Right cardiac atrium (tissue), 5 donors: ENCODE data around the gene FBXL16. TPM values are rescaled to one million over a fixed set of nuclear protein-coding genes. Genes with fewer than 3 reads are reported as not detected.

Source experiments
- ATAC-seq, 2 donors: fragments of 200-7000 bp; cut with Tn5 transposase; one replicate each; pipeline versions ENCODE4 v1.8.0 to v1.9.1; 2020; ENCODE audit warnings: moderate library complexity in 2 of 2, mild to moderate bottlenecking in 1 of 2
- DNase-seq, 3 donors: peaks; one replicate each; pipeline ENCODE4 v3.0.0-alpha.2; 2020
- H3K27ac ChIP-seq: one replicate; pipeline ENCODE4 v1.5.1; 2013; ENCODE audit warnings: mild to moderate bottlenecking, low read length, control low read depth, moderate library complexity
- H3K27me3 ChIP-seq: one replicate; pipeline ENCODE4 v1.6.1; 2013; ENCODE audit not compliant: control insufficient read depth, insufficient read depth
- H3K4me1 ChIP-seq: one replicate; pipeline ENCODE4 v1.6.1; 2013; ENCODE audit warnings: low read length; ENCODE audit not compliant: control insufficient read depth, insufficient read depth
- H3K4me3 ChIP-seq: one replicate; pipeline ENCODE4 v1.5.1; 2013; ENCODE audit warnings: low read length, control low read depth
- H3K9me3 ChIP-seq: one replicate; pipeline ENCODE4 v1.6.1; 2013; ENCODE audit warnings: low read length; ENCODE audit not compliant: control insufficient read depth
- WGBS: extraction: QIAGEN DNeasy Blood & Tissue Kit; methylation state at CpG from one replicate; pipeline ENCODE4 v1.1.7; 2013; 5-methylcytosine and 5-hydroxymethylcytosine counted together
- intact Hi-C, 4 donors: fragments of 100-400 bp; cut with DNase I; formaldehyde crosslinking; loops; one replicate each; pipeline versions ENCODE4 v1.11.0 to v1.14.0; 2022 to 2023
- polyA plus RNA-seq: library from polyadenylated mRNA; stranded (reverse); fragments of 200-250 nt; gene quantifications from one replicate; pipeline ENCODE4 v1.2.3, GENCODE V29; 2013
- total RNA-seq, 4 donors: library from RNA; stranded (reverse); fragmentation: NEBNext Ultra II Directional; extraction: Animal tissue kit (Norgen Biotek cat#: 25700); gene quantifications; one replicate each; pipeline ENCODE4 v1.2.1, GENCODE V29; 2021
- donor health status: healthy with polysubstance abuse.
- donor health status: DM: no; HTN: yes; CAD: no.
- donor health status: DM: no; HTN: no; CAD: no.
- donor health status: DM: no; HTN: yes; CAD: no; lungs with severe emphysema.
- donor health status: DM: yes; HTN: yes; CAD: no.

Gene FBXL16
- total and polyA plus RNA-seq, 5 donors, result 0.19 to 0.38 (median 0.34) TPM

DNA sequence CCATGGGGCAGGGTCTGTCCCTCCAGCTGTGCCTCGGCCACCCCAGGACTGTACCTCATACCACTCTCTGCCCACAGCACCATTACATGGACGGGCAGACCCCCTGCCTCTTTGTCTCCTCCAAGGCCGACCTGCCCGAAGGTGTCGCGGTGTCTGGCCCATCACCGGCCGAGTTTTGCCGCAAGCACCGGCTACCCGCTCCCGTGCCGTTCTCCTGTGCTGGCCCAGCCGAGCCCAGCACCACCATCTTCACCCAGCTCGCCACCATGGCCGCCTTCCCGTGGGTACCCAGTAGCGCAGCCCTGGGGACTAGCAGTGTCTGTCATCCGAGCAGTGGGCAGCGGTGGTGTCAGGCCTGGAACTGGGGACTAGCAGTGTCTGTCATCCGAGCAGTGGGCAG lies 32.8 kb downstream of the FBXL16 start:
- 94% methylated on average over 21 of the region's 21 CpGs for WGBS
- peaks cover 3% of the 10 kb centered on the region for H3K4me1 ChIP-seq
- no peaks in the 10 kb centered on the region for H3K9me3 ChIP-seq
- H3K27ac ChIP-seq, result no peak overlapping the region
- no peak for ATAC-seq
- no peaks in the 10 kb centered on the region for H3K27me3 ChIP-seq
- intact Hi-C loops, result no loop called here
- H3K4me3 ChIP-seq, result no peak overlapping the region
- DNase-seq, result no peak

DNA sequence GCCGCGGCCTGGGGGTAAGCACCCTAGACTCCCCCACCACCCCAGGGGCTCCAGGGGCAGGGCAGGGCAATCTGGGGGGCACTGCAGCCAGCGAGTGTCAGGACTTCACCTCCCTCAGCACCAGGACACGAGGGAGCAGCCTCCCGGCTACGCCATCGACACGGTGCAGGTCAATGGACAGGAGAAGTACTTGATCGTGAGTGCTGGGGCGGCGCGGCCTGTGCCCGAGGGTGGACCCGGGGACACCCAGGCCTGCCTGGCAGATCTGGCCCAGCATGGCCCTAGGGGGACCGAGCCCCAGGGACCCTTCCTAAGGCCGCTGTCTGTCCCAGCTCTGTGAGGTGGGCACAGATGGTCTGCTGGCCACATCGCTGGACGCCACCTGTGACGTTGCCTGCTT lies 33.2 kb downstream of the FBXL16 start:
- H3K4me3 ChIP-seq, result no peak overlapping the region
- 92% methylated on average over 19 of the region's 19 CpGs for WGBS
- no peak for ATAC-seq
- H3K27ac ChIP-seq, result no peak overlapping the region
- H3K4me1 ChIP-seq, result peaks cover 3% of the 10 kb centered on the region
- DNase-seq, result no peak
- H3K9me3 ChIP-seq, result no peaks in the 10 kb centered on the region
- H3K27me3 ChIP-seq, result no peaks in the 10 kb centered on the region
- intact Hi-C loops, result no loop called here

DNA sequence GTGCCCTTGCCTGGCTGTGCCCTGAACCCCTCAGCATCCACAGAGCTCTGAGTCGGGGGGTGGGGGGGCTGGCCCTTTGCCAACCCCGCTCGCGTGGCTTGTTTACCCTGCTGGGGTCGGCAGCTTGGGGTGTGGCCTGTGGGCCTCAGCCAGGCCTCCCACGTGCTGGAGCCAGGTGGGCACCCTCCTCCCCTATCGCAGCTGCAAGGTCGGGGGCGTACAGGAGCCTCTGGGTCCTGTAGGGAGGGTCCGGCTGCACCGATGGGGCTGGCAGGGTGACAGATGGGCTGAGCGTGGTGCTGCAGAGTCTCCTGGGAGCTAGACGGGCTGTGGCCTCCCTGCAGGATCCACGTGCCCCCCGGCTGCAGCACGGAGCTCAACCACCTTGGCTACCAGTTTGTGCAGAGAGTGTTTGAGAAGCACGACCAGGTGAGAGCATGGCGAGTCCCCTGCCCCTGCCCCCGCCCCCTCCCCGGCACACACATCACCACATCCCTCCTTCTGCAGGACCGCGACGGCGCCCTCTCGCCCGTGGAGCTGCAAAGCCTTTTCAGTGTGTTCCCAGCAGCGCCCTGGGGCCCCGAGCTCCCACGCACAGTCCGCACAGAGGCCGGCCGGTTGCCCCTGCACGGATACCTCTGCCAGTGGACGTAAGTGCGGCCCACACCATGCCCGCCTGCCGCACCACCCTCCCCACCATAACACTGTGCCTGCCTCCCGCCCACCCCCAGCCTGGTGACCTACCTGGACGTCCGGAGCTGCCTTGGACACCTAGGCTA lies 34.1 kb downstream of the FBXL16 start:
- Histone ChIP-seq H3K4me1 (peaks cover 3% of the 10 kb centered on the region), H3K4me3 (no peak overlapping the region)
- 85% methylated on average over 40 of the region's 40 CpGs for WGBS

DNA sequence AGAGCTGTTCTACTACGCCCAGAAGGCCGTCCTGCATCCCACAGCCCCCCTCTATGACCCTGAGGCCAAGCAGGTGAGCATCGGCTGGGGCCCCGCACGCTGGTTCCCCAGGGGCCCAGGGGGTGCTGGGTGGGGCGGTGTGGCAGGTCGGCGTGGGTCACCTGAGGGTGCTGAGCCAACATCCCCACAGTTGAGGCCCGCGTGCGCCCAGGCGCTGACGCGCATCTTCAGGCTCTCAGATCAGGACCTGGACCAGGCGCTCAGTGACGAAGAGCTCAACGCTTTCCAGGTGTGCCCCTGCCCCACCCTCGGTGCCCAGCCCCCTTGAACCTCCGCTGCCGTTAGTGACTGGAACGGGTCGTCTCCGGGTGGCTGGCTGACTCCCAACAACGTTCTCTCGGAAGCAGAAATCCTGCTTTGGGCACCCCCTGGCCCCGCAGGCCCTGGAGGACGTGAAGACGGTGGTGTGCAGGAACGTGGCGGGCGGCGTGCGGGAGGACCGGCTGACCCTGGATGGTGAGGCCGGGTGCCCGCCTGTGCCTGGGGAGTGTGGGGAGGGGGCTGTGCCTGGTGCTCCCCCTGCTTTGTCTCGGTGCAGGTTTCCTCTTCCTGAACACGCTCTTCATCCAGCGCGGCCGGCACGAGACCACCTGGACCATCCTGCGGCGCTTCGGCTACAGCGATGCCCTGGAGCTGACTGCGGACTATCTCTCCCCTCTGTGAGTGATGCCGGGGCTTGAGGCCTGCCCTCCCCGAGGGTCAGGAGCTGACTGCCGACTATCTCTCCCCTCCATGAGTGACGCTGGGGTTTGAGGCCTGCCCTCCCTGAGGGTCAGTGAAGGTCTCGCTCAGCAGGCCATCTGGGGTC lies 34.9 kb downstream of the FBXL16 start:
- H3K4me3 ChIP-seq, result no peak overlapping the region
- peaks cover 3% of the 10 kb centered on the region for H3K4me1 ChIP-seq
- intact Hi-C loops, result no loop called here
- no peaks in the 10 kb centered on the region for H3K27me3 ChIP-seq
- no peak overlapping the region for H3K27ac ChIP-seq
- DNase-seq, result no peak
- 90% methylated on average over 52 of the region's 52 CpGs for WGBS
- no peaks in the 10 kb centered on the region for H3K9me3 ChIP-seq
- no peak for ATAC-seq

More for the DNA sequence above, 34.1 kb downstream of the FBXL16 start:
- no peaks in the 10 kb centered on the region for H3K9me3 ChIP-seq
- DNase-seq, result no peak
- no peak for ATAC-seq
- intact Hi-C loops, result no loop called here
- no peaks in the 10 kb centered on the region for H3K27me3 ChIP-seq
- no peak overlapping the region for H3K27ac ChIP-seq

DNA sequence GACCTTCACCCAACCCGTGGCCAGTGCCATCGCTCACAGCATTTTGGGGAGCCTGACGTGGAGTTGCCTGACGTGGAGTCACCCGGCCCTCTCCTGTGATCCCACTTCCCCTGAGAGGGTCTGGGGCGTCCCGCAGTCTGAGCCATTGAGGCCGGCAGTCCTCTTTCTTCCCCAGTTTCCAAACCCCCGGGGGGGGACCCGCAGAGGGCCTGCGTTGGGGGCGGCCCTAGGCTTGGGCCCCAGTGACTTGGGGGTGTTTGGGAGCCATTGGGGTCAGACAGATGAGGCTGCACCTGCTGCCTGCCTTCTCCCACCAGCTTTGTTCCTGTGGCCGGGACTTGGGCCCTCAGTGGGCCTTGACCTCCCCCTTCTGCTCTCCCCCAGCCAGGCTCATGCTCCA lies 35.9 kb downstream of the FBXL16 start:
- H3K27ac ChIP-seq, result no peak overlapping the region
- peaks cover 3% of the 10 kb centered on the region for H3K4me1 ChIP-seq
- no peaks in the 10 kb centered on the region for H3K9me3 ChIP-seq
- intact Hi-C loops, result loop anchor here in 2 of 4 donors (10.0 kb wide), 2 partner anchors 85 to 275 kb away; partner anchors contain the start of gene NME4 (in 1 of the 2)
- H3K27me3 ChIP-seq, result no peaks in the 10 kb centered on the region
- 96% methylated on average over 13 of the region's 13 CpGs for WGBS
- no peak overlapping the region for H3K4me3 ChIP-seq
- ATAC-seq, result no peak
- DNase-seq, result no peak

DNA sequence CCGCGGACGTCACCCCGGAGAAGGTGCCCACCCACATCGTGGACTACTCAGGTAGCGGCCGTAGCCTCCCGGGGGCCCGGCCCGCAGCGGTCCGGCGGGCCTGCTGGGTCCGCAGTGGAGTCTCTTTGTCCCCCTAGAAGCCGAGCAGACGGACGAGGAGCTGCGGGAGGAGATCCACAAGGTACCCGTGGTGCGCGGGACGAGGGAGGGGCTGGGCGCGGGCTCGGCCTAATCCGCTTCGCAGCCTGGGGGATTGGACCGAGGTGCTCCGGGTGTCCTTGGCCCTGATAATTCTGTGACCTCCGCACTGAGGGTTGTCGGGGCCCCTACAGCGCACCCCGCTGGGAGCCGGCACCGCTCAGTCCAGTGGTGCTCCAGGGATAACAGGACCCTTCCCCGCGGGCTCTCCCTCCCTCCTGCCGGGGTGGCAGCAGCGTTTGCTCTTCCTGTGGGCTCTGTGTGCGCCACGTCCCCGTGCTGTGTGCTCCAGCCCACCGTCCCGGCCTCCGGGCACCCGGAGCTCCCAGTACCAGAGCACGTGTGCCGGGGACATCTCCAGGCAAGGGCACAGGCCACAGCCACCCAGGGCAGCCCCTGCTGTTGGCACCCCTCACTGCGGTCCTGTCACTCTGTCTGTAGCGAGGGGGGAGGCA lies 37.0 kb downstream of the FBXL16 start:
- DNase-seq (no peak), ATAC-seq (peak; percentile 1 to 2)
- Histone ChIP-seq H3K27ac (peak overlapping the region; percentile 58), H3K4me3 (peak overlapping the region; percentile 89), H3K27me3 (no peaks in the 10 kb centered on the region), H3K9me3 (no peaks in the 10 kb centered on the region), H3K4me1 (peaks cover 3% of the 10 kb centered on the region)
- intact Hi-C loops, result loop anchor here in 2 of 4 donors (10.0 kb wide), 2 partner anchors 84 to 274 kb away; partner anchors contain the start of gene NME4 (in 1 of the 2)
- 7% methylated on average over 50 of the region's 50 CpGs for WGBS

DNA sequence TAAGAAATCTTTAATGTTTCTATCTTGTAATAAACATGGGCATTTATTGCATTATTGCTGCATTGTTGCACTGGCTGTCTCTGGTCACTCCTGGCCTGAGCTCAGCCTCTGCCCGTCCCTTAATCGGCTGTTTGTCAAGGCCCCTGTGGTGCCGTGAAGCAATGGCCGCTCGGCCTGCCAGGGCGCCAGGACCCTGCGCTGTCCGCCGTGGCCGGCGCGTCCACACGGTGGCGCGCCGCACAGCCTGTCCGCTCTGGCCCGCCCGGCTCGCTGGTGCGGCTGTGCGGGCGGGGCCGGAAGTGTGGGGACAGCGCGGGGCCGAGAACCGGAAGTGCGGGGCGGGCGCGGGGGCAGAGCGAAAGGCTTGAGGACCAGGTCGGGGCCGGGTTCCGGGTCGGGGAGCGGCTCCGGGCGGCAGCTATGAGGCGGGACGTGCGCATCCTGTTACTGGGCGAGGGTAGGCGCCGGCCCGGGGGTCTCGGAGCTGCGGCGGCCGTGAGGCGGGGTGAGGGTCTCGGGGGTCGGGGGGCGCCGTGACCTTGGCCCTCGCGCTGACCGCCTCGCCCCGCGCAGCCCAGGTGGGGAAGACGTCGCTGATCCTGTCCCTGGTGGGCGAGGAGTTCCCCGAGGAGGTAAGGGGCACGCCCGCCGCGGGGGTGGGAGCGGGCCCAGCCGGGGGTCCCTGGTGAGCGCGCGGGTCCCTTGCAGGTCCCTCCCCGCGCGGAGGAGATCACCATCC lies 37.7 kb downstream of the FBXL16 start, which contains the start of gene RHOT2:
TSS of gene RHOT2 (plus strand) at position 353 of the 739 bp plus-strand sequence. CDS start at position 421, 68 bp downstream.
- ATAC-seq, result peak; percentile 88 to 90
- H3K9me3 ChIP-seq, result no peaks in the 10 kb centered on the region

DNA sequence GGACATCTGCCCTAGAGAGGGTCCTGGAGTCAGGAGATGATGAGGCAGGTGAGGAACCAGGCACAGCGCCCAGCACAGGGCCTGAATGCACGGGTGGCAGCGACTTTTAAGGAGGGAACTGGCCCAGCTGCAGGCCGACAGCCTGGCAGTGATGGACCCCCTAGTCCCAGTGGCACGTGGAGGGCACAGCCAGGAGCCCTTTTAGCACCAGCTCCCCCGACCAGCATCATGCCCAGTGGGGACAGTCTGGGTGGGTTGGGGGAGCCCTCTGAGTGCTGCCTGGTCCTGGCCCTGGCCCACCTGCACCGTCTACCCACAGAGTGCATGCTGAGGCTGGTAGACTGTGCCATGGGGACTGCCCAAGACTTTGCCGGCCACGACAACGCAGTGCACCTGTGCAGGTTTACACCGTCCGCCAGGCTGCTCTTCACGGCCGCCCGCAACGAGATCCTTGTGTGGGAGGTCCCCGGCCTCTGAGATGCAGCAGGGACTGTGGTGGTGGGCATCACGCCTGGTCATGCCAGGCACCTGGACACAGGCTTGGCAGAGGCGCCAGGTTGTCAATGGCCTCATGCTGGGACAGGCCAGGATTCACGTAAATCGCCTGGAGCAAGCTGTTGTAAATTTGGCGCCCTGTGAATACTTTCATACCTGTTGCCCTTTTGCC lies 38.4 kb downstream of the FBXL16 start:
- no peak overlapping the region for H3K4me3 ChIP-seq

More for the DNA sequence above, 37.7 kb downstream of the FBXL16 start, which contains the start of gene RHOT2:
- peak; percentile 94 to 98 (median 98) for DNase-seq
- Histone ChIP-seq H3K27ac (peak within 1 kb of the TSS; percentile 58), H3K27me3 (no peaks in the 10 kb centered on the region), H3K4me3 (peak within 1 kb of the TSS; percentile 89), H3K4me1 (peaks cover 3% of the 10 kb centered on the region)
- intact Hi-C loops, result loop anchor here in 2 of 4 donors (10.0 kb wide), 2 partner anchors 83 to 273 kb away; partner anchors contain the start of gene NME4 (in 1 of the 2)
- WGBS, result under 1% methylated on average over 78 of the region's 78 CpGs

DNA sequence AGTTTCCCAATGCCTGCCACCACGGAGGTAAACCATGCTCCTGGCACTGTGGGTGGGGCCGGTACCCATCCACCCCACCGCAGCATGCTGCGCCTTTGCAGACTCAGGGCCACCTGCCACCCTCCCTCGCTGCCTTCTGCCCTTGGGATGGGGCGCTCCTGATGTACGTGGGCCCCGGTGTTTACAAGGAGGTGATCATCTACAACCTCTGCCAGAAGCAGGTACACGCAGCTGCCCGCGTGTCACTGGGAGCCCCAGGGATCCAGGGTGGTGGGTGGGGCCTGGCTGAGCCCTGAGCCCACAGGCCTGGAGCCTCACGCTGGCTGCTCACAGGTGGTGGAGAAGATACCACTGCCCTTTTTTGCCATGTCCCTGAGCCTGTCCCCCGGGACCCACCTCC lies 39.0 kb downstream of the FBXL16 start:
- WGBS, result 86% methylated on average over 13 of the region's 13 CpGs
- H3K27ac ChIP-seq, result no peak overlapping the region
- no peak for ATAC-seq

More for the DNA sequence above, 38.4 kb downstream of the FBXL16 start:
- WGBS, result 83% methylated on average over 22 of the region's 22 CpGs
- H3K27me3 ChIP-seq, result no peaks in the 10 kb centered on the region
- H3K9me3 ChIP-seq, result no peaks in the 10 kb centered on the region
- intact Hi-C loops, result loop anchor here in 2 of 4 donors (10.0 kb wide), 2 partner anchors 82 to 272 kb away; partner anchors contain the start of gene NME4 (in 1 of the 2)
- peak overlapping the region; percentile 22 for H3K27ac ChIP-seq
- ATAC-seq (no peak), DNase-seq (no peak)
- peaks cover 3% of the 10 kb centered on the region for H3K4me1 ChIP-seq

More for the DNA sequence above, 39.0 kb downstream of the FBXL16 start:
- intact Hi-C loops, result loop anchor here in 2 of 4 donors (10.0 kb wide), 2 partner anchors 82 to 272 kb away; partner anchors contain the start of gene NME4 (in 1 of the 2)
- no peak for DNase-seq
- Histone ChIP-seq H3K4me1 (peaks cover 3% of the 10 kb centered on the region), H3K4me3 (no peak overlapping the region), H3K9me3 (no peaks in the 10 kb centered on the region), H3K27me3 (no peaks in the 10 kb centered on the region)
